ENCODE results near the gene FBXL22. TPM values are rescaled to one million over a fixed set of nuclear protein-coding genes. Genes with fewer than 3 reads are reported as not detected.
A peak's percentile ranks its signal among the peaks of the same experiment; 100 is the strongest.
"Not testable (repeated sequence)": the region's sequence is repeated elsewhere in the genome, so short reads cannot be mapped to it uniquely, and the experiment has no call there.

The FBXL22 gene
- total RNA-seq, 1 experiment from 2014 or later = 0.37 TPM

DNA sequence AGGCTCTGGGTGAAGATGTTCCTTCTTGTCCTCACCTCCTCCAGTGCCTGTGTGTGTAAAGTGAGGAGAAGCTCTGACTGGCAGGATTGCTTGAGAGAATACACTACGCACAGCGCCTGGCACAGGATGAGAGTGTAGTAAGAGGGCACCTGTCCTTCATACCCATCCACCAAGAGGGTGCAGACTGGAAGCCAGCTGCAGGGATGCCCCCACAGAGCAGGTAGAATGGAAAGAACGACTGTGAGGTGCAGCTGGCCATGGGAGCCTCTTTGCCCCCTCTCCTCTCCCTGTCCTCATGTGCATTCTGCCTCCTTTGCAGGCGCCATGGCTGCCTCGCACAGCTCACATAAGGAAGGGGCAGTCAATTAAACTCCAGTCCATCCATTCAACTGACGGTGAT lies 12.3 kb downstream of the FBXL22 start:
- in situ Hi-C loops (cut with HindIII; ENCODE audit: low sequenced_read_pairs) = no loop called here
- DNase-seq (ENCODE audit: low spot score) = no peak

DNA sequence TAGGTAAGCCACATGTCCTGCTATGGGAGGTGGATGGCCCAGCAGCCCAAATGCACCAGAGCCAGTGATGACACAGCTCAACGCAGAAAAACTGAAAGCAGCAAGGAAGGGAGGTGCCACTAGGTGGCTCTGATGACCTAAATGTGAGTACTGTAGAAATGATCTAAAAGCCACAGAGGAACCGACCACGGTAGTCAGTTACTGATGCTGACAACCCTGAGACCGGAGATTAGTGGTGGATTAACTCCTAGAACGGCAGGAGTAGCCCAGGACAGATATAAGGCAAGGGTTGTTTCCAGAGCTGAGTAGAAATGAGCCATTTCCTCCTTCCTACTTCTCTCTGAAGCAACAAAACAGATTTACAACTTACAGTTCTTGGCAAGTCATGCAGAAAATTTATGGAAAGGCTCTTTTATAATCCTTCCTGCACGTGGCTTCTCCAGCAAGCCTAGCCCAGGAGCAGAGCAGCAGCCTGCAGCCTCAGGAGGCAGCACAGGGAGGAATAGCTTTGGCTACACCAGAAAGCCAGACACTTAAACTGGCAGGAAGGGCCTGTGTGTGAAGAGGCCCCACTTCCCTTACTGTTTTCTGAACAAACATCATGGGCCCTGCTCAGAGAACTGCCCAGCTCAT lies 13.1 kb downstream of the FBXL22 start:
- in situ Hi-C loops (cut with HindIII; ENCODE audit: low sequenced_read_pairs) = no loop called here
- peak; percentile 96 for DNase-seq (ENCODE audit: low spot score)

GRCh38 chr15:63611177-63611576 lies 14.0 kb downstream of the FBXL22 start:
- no peak for DNase-seq (ENCODE audit: low spot score)
- in situ Hi-C loops (cut with HindIII; ENCODE audit: low sequenced_read_pairs) = no loop called here

DNA sequence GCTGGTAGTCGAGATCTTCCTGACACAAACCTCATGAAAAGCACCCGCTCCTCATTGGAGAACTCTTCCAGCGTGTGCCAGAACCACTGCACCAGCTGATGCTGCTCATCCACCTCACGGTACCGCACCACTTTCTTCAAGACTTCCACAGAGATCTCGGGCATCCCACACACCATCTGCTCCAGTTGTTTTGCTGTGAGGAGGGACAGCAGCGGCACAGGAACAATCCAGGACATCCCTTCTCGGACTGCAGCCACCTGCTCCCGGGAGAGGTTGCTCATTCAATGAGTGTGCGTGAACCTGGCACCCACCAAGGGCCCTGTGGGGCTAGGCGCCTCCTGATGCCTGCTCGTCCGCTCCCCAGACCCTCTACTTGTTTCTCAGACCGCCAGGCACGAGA lies 15.1 kb downstream of the FBXL22 start:
- in situ Hi-C loops (cut with HindIII; ENCODE audit: low sequenced_read_pairs) = no loop called here
- no peak for DNase-seq (ENCODE audit: low spot score)

DNA sequence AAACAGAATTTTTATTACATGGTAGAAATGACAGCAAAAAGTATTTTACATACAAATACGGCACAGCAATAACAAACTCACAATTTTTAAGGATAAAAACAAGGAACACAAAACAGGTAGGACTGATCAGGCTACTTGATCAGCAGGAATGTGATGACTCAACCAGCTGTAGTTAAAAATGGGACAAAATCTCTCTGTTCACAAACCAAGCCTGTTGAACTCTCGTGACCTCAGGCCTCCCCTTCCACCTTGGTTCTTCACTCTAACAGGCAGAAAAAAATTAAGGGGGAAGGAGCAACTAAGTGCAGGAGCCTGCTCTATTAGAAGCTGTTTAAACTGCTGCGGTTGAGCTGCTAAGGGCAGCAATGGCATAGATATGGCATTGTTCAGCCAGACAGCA lies 18.7 kb downstream of the FBXL22 start:
- no peak for DNase-seq (ENCODE audit: low spot score)
- in situ Hi-C loops (cut with HindIII; ENCODE audit: low sequenced_read_pairs) = no loop called here

GRCh38 chr15:63617147-63617546 lies 20.0 kb downstream of the FBXL22 start:
- in situ Hi-C loops (cut with HindIII; ENCODE audit: low sequenced_read_pairs); DNase-seq (ENCODE audit: low spot score): not testable (repeated sequence)

- DNase-seq (ENCODE audit: low spot score); in situ Hi-C loops (cut with HindIII; ENCODE audit: low sequenced_read_pairs): not testable (repeated sequence)
Observed at GRCh38 chr15:63617627-63618026, 20.4 kb downstream of the FBXL22 start.

DNA sequence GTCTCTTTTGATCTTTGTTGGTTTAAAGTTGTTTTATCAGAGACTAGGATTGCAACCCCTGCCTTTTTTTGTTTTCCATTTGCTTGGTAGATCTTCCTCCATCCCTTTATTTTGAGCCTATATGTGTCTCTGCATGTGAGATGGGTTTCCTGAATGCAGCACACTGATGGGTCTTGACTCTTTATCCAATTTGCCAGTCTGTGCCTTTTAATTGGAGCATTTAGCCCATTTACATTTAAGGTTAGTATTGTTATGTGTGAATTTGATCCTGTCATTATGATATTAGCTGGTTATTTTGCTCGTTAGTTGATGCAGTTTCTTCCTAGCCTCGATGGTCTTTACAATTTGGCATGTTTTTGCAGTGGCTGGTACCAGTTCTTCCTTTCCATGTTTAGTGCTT lies 23.6 kb downstream of the FBXL22 start:
- DNase-seq (ENCODE audit: low spot score); in situ Hi-C loops (cut with HindIII; ENCODE audit: low sequenced_read_pairs): not testable (repeated sequence)

GRCh38 chr15:63623232-63623969 lies 26.2 kb downstream of the FBXL22 start:
- in situ Hi-C loops (cut with HindIII; ENCODE audit: low sequenced_read_pairs) = no loop called here
- DNase-seq (ENCODE audit: low spot score) = peak; percentile 86

- in situ Hi-C loops (cut with HindIII; ENCODE audit: low sequenced_read_pairs) = no loop called here
- DNase-seq (ENCODE audit: low spot score) = no peak
Observed at GRCh38 chr15:63626955-63627354, 29.8 kb downstream of the FBXL22 start.

- in situ Hi-C loops (cut with HindIII; ENCODE audit: low sequenced_read_pairs) = no loop called here
- peak; percentile 90 for DNase-seq (ENCODE audit: low spot score)
Observed at GRCh38 chr15:63628123-63628822, 31.1 kb downstream of the FBXL22 start.

DNA sequence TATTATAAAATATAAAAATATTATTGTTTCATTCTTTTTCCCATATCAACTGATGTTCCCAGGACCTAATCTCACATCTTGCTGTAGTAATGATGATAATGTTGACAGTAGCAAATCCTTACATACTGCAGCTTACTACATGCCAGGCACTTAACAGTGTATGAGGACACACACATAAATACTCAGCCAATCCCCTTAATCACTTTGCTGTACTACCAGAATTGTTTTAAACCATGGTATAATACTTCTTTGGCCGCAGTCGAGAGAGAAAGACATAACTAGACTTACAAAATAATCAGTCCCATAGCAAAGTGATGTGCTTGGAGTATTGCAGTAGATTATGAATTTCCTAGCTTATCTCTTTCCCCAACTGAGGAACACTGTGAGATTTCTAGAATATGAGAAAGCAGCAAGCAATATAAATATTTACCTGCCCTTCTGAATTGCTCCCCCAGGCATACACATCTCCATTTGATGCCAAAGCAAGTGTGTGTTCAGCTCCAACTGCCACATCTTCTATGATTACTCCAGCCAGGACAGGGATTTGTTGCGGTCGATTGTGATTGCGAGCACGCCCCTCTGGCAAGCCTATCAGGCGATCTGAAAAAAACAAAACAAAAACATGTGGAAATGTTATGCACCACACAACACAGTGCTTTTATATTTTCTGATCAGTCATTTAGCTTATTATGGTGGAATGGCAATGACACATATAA lies 33.0 kb downstream of the FBXL22 start:
- DNase-seq (ENCODE audit: low spot score) = peak; percentile 16
- in situ Hi-C loops (cut with HindIII; ENCODE audit: low sequenced_read_pairs) = no loop called here

DNA sequence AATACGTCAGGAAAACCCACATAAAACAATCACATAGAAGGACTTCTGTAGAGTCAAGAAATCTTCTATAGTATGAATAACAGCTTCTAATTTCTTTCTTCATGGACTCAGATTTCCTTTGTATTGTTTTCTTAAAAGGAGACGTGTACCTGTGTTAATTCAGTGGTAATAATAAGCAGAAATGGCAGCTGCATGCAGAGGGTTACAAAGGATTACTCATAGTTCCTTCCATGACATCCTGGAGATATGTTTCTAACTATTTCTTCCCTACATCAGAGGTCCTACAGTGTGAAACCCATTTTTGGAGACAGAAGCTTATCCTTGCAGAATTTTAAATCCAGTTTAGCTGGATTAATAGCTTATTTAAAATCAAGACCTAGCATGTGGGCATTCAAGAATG lies 36.1 kb downstream of the FBXL22 start:
- in situ Hi-C loops (cut with HindIII; ENCODE audit: low sequenced_read_pairs) = no loop called here
- DNase-seq (ENCODE audit: low spot score) = no peak

DNA sequence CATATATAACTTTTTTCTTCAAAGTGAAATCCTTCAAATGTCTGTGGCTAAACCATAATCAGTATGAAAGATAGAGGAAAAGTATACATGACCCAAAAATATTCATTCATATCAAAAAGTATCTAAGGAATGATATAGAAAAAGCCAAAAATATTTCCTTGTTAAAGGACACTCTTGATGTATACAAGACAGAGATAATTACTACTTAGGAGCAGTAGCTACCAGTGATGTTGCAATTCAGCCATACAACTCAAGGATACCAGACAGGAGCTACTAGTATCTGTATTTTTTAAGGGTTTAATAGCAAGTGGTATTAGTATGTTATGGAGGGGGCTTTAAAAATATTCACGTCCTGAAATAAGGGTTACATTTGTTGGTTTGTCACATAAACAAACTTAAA lies 37.0 kb downstream of the FBXL22 start:
- in situ Hi-C loops (cut with HindIII; ENCODE audit: low sequenced_read_pairs) = no loop called here

DNA sequence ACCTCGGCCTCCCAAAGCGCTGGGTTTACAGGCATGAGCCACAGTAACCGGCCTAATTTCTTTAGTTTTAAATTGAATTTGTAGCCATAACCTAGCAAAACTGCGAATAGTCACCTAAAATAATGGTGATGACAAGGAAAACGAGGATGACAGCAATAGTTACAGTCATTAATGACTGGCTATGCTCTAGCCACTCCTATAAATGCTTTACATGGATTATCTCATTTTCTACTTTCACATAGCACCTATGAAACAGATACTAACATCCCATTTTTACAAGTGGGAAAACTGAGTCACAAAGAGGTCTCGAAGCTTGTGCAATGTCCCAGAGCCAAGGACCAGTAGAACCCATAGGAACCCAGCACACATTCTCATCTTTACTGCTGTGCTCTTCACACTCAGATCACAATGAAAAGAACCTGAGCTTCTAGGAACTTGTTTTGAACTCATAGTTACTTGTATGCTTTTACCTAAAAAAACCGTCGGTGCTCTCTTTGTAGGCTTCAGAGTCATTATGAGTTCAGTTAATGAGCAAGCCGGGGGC lies 39.4 kb downstream of the FBXL22 start:
- in situ Hi-C loops (cut with HindIII; ENCODE audit: low sequenced_read_pairs) = no loop called here

More for the DNA sequence above, 37.0 kb downstream of the FBXL22 start:
- DNase-seq (ENCODE audit: low spot score) = no peak

DNA sequence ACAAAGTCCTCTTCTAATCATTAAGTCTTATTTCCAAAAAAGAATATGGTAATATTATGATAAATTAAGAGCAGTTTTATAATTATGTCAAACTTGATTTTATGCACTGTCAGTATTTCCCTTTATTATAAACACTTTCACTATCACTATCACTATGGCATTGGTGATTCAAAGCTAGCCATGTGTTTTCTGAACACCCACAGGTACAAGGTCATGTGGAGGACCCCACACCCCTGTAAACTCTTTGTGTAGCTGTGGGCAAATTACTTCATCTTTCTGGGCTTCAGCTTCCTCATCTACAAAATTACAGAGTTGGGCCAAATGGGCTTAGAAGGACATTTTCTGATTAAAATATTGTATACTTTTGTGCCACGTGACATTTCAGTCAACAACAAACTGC lies 41.7 kb downstream of the FBXL22 start:
- DNase-seq (ENCODE audit: low spot score) = no peak
- in situ Hi-C loops (cut with HindIII; ENCODE audit: low sequenced_read_pairs) = no loop called here

More for the DNA sequence above, 39.4 kb downstream of the FBXL22 start:
- no peak for DNase-seq (ENCODE audit: low spot score)

DNA sequence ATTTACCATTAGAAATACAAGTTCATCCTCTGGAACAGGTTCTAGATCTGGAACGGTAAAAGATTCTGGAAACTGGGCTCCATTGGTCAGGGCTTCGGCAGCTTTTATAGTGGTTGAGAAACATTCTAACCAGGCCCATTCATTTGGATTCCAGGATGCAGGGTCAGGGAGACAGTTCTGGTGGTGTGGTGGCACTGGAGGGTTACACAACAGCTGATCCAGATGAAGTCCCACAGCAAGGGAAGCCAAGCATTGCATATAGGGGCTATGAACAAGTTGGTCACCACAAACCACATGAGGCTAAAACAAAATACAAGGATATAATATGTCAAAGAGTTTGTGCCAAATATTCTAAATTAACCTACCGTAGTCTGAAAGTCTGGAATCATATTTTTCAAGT lies 43.0 kb downstream of the FBXL22 start:
- in situ Hi-C loops (cut with HindIII; ENCODE audit: low sequenced_read_pairs) = no loop called here
- DNase-seq (ENCODE audit: low spot score) = no peak

Data from G401 (cell line).